Mesendoderm (in vitro differentiated cells): ENCODE measurements around the gene KCNMB2.

Source experiments
- DNase-seq: peaks from one replicate; pipeline ENCODE4 v3.0.0; 2013
- H2AK5ac ChIP-seq: 2 replicates; pipeline ENCODE4 v1.6.1; 2013; ENCODE audit warnings: low read length, inconsistent platforms
- H2BK120ac ChIP-seq: 2 replicates; pipeline ENCODE4 v1.6.1; 2013; ENCODE audit warnings: low read depth, mild to moderate bottlenecking, low read length, moderate library complexity, mixed read lengths
- H2BK15ac ChIP-seq: replicated peaks from 2 replicates; pipeline ENCODE4 v1.6.1; 2013; ENCODE audit warnings: low read depth, mild to moderate bottlenecking, moderate library complexity
- H2BK5ac ChIP-seq: 2 replicates; pipeline ENCODE4 v1.6.1; 2013; ENCODE audit warnings: low read length, inconsistent platforms
- H3K18ac ChIP-seq: 2 replicates; pipeline ENCODE4 v1.6.1; 2013; ENCODE audit warnings: mild to moderate bottlenecking, low read length, mixed read lengths
- H3K23ac ChIP-seq: one replicate; pipeline ENCODE4 v1.6.1; 2013; ENCODE audit warnings: low read length
- H3K27ac ChIP-seq: 2 replicates; pipeline ENCODE4 v1.5.1; 2013; ENCODE audit warnings: low read depth, mild to moderate bottlenecking, inconsistent platforms, low read length, moderate library complexity
- H3K27me3 ChIP-seq: 2 replicates; pipeline ENCODE4 v1.6.1; 2013; ENCODE audit warnings: low read length, control low read depth, mild to moderate bottlenecking, inconsistent platforms; ENCODE audit not compliant: insufficient read depth, poor library complexity
- H3K36me3 ChIP-seq: 2 replicates; pipeline ENCODE4 v1.6.1; 2013; ENCODE audit warnings: low read length, inconsistent platforms; ENCODE audit not compliant: control insufficient read depth, insufficient read depth
- H3K4ac ChIP-seq: one replicate; pipeline ENCODE4 v1.6.1; 2013; ENCODE audit warnings: low read depth, mild to moderate bottlenecking, low read length, moderate library complexity
- H3K4me1 ChIP-seq: 2 replicates; pipeline ENCODE4 v1.6.1; 2013; ENCODE audit warnings: low read depth, low read length, inconsistent platforms; ENCODE audit not compliant: control insufficient read depth
- H3K4me2 ChIP-seq: 2 replicates; pipeline ENCODE4 v1.6.1; 2013; ENCODE audit warnings: low read length
- H3K4me3 ChIP-seq: 2 replicates; pipeline ENCODE4 v1.5.1; 2013; ENCODE audit warnings: mild to moderate bottlenecking, low read length
- H3K56ac ChIP-seq: one replicate; pipeline ENCODE4 v1.6.1; 2013; ENCODE audit warnings: low read length
- H3K79me1 ChIP-seq: 2 replicates; pipeline ENCODE4 v1.6.1; 2013; ENCODE audit warnings: low read length, inconsistent platforms
- H3K79me2 ChIP-seq: 2 replicates; pipeline ENCODE4 v1.6.1; 2013; ENCODE audit warnings: mild to moderate bottlenecking, low read length; ENCODE audit not compliant: control insufficient read depth, insufficient read depth
- H3K9ac ChIP-seq: 2 replicates; pipeline ENCODE4 v1.6.1; 2013; ENCODE audit warnings: low read length, inconsistent platforms
- H4K5ac ChIP-seq: one replicate; pipeline ENCODE4 v1.6.1; 2013; ENCODE audit warnings: low read length
- H4K8ac ChIP-seq: one replicate; pipeline ENCODE4 v1.6.1; 2013; ENCODE audit warnings: low read depth, mild to moderate bottlenecking, control low read depth, low read length, moderate library complexity
- WGBS: extraction: QIAGEN DNeasy Blood & Tissue Kit; methylation state at CpG from one replicate; pipeline ENCODE4 v1.1.7; 2013; ENCODE audit warnings: low lambda C conversion rate, missing lambda C conversion rate; ENCODE audit not compliant: insufficient coverage; ENCODE audit errors: extremely low coverage; 5-methylcytosine and 5-hydroxymethylcytosine counted together

The KCNMB2 gene

GRCh38 chr3:178778589-178778988 is 242.4 kb downstream of the KCNMB2 start:
- Histone ChIP-seq H4K5ac (no peak overlapping the region), H3K4ac (no peak overlapping the region), H3K9ac (no peak overlapping the region), H3K4me3 (no peak overlapping the region), H2BK120ac (no peak overlapping the region), H2BK15ac (no peak overlapping the region), H4K8ac (no peak overlapping the region), H3K56ac (no peak overlapping the region), H3K4me1 (no peaks in the 10 kb centered on the region), H2AK5ac (no peak overlapping the region), H3K18ac (no peak overlapping the region), H3K36me3 (no peaks in the 10 kb centered on the region), H3K79me2 (no peaks in the 10 kb centered on the region), H3K23ac (no peak overlapping the region), H2BK5ac (no peak overlapping the region), H3K27ac (no peak overlapping the region), H3K27me3 (no peaks in the 10 kb centered on the region), H3K4me2 (no peak overlapping the region), H3K79me1 (no peaks in the 10 kb centered on the region)
- WGBS: no CpG with 5 or more reads among the region's 4 CpGs
- no peak for DNase-seq

GRCh38 chr3:178785961-178786360 is 249.7 kb downstream of the KCNMB2 start:
- Histone ChIP-seq H3K27me3 (no peaks in the 10 kb centered on the region), H3K36me3 (no peaks in the 10 kb centered on the region), H2BK5ac (no peak overlapping the region), H3K4ac (no peak overlapping the region), H4K5ac (no peak overlapping the region), H2BK15ac (no peak overlapping the region), H3K9ac (no peak overlapping the region), H3K79me1 (no peaks in the 10 kb centered on the region), H3K4me3 (no peak overlapping the region), H4K8ac (no peak overlapping the region), H2BK120ac (no peak overlapping the region), H2AK5ac (no peak overlapping the region), H3K18ac (no peak overlapping the region), H3K23ac (no peak overlapping the region), H3K4me2 (no peak overlapping the region), H3K56ac (no peak overlapping the region), H3K4me1 (no peaks in the 10 kb centered on the region), H3K27ac (no peak overlapping the region), H3K79me2 (no peaks in the 10 kb centered on the region)
- no peak for DNase-seq

- no peak overlapping the region for H2BK120ac ChIP-seq
- H4K8ac ChIP-seq: no peak overlapping the region
- no peak overlapping the region for H4K5ac ChIP-seq
- no peaks in the 10 kb centered on the region for H3K36me3 ChIP-seq
- H3K79me1 ChIP-seq: no peaks in the 10 kb centered on the region
- no peak overlapping the region for H2AK5ac ChIP-seq
- H2BK5ac ChIP-seq: no peak overlapping the region
- no CpG with 5 or more reads among the region's 1 CpG for WGBS
- no peak overlapping the region for H2BK15ac ChIP-seq
- H3K79me2 ChIP-seq: no peaks in the 10 kb centered on the region
- H3K23ac ChIP-seq: no peak overlapping the region
- no peak overlapping the region for H3K9ac ChIP-seq
- no peak overlapping the region for H3K18ac ChIP-seq
- no peak overlapping the region for H3K4ac ChIP-seq
- no peaks in the 10 kb centered on the region for H3K4me1 ChIP-seq
- H3K27ac ChIP-seq: no peak overlapping the region
- no peaks in the 10 kb centered on the region for H3K27me3 ChIP-seq
- no peak overlapping the region for H3K4me2 ChIP-seq
- DNase-seq: no peak
- H3K4me3 ChIP-seq: no peak overlapping the region
- no peak overlapping the region for H3K56ac ChIP-seq
Observed at GRCh38 chr3:178787960-178788359, 251.7 kb downstream of the KCNMB2 start.

- no peak overlapping the region for H4K8ac ChIP-seq
- H3K4me2 ChIP-seq: no peak overlapping the region
Observed at GRCh38 chr3:178794711-178795110, 258.5 kb downstream of the KCNMB2 start.

GRCh38 chr3:178795349-178795748 is 259.1 kb downstream of the KCNMB2 start:
- Histone ChIP-seq H3K18ac (no peak overlapping the region), H3K4ac (no peak overlapping the region), H3K56ac (no peak overlapping the region), H3K36me3 (no peaks in the 10 kb centered on the region), H3K4me1 (no peaks in the 10 kb centered on the region), H3K79me2 (no peaks in the 10 kb centered on the region), H2BK5ac (no peak overlapping the region), H2BK120ac (no peak overlapping the region), H3K4me2 (no peak overlapping the region), H4K8ac (no peak overlapping the region), H3K9ac (no peak overlapping the region), H3K4me3 (no peak overlapping the region), H3K79me1 (no peaks in the 10 kb centered on the region), H3K23ac (no peak overlapping the region), H2AK5ac (no peak overlapping the region), H3K27me3 (no peaks in the 10 kb centered on the region), H3K27ac (no peak overlapping the region), H4K5ac (no peak overlapping the region), H2BK15ac (no peak overlapping the region)
- peak; percentile 78 for DNase-seq
- no CpG with 5 or more reads among the region's 2 CpGs for WGBS

More at GRCh38 chr3:178794711-178795110, 258.5 kb downstream of the KCNMB2 start:
- Histone ChIP-seq H3K56ac (no peak overlapping the region), H3K27ac (no peak overlapping the region), H3K79me1 (no peaks in the 10 kb centered on the region), H3K4me1 (no peaks in the 10 kb centered on the region), H3K18ac (no peak overlapping the region), H3K36me3 (no peaks in the 10 kb centered on the region), H3K23ac (no peak overlapping the region), H3K27me3 (no peaks in the 10 kb centered on the region), H4K5ac (no peak overlapping the region), H3K4ac (no peak overlapping the region), H2BK5ac (no peak overlapping the region), H3K4me3 (no peak overlapping the region), H2AK5ac (no peak overlapping the region), H3K79me2 (no peaks in the 10 kb centered on the region), H3K9ac (no peak overlapping the region), H2BK15ac (no peak overlapping the region), H2BK120ac (no peak overlapping the region)
- DNase-seq: no peak

GRCh38 chr3:178802259-178802658 is 266.0 kb downstream of the KCNMB2 start:
- Histone ChIP-seq H4K8ac (no peak overlapping the region), H3K4me1 (no peaks in the 10 kb centered on the region), H3K27me3 (no peaks in the 10 kb centered on the region), H3K79me2 (no peaks in the 10 kb centered on the region), H3K36me3 (no peaks in the 10 kb centered on the region), H3K23ac (no peak overlapping the region), H2BK120ac (no peak overlapping the region), H2AK5ac (no peak overlapping the region), H2BK15ac (no peak overlapping the region), H3K79me1 (no peaks in the 10 kb centered on the region), H3K4me2 (no peak overlapping the region), H3K27ac (no peak overlapping the region), H4K5ac (no peak overlapping the region), H3K56ac (no peak overlapping the region), H2BK5ac (no peak overlapping the region), H3K18ac (no peak overlapping the region), H3K9ac (no peak overlapping the region), H3K4me3 (no peak overlapping the region), H3K4ac (no peak overlapping the region)
- DNase-seq: no peak
- WGBS: no CpG with 5 or more reads among the region's 3 CpGs
